GM18951 (cell line): ENCODE data around the gene GRIK1.

Experiments used
- POLR2A ChIP-seq: IDR thresholded peaks from 4 replicates; pipeline ENCODE4 v1.6.1; 2011; ENCODE audit warnings: mild to moderate bottlenecking; ENCODE audit not compliant: insufficient read length, insufficient read depth; ENCODE audit errors: extremely low read depth
- in situ Hi-C: fragments of 300-500 bp; cut with MboI; formaldehyde crosslinking; loops from one replicate; pipeline ENCODE4 v1.12.0; 2022; ENCODE audit warnings: low sequenced_read_pairs, mixed read lengths, inconsistent platforms; ENCODE audit not compliant: unreplicated experiment

Gene GRIK1

GRCh38 chr21:29571949-29572348, 367.8 kb downstream of the GRIK1 start:
- no peak for TF ChIP-seq POLR2A
- in situ Hi-C loops: no loop called here

DNA sequence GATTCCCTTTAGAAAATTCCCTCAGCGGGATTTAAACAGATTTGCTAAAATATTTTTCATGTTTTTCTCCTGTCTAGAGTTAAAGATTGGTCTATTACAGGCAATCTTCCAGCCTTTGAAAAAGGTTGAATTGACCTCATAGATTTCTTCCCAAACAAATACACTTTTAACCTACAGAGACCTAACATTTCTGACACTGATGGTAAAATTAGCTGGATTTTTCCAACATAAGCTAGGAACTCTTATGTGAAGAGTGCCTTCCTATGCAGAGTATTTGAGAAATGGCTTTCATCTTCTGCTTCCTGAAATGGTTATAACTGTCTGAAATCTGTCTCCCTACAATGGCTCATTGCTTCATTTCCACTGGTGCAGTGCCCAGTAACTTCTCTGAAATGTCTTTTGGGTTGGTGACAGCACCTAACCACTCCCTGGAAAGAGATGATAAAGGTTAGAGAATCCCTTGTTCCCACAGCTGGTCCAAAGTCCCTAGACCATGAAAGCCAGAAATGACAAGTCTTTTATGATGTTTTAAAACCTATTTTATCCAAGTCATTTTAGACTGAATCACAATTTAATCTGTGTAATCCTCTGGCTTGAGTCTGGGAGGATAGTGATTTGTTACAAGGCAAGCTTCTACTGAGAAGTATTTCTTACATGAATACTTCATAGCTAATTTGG, 371.6 kb downstream of the GRIK1 start:
- in situ Hi-C loops: no loop called here
- TF ChIP-seq POLR2A: no peak

DNA sequence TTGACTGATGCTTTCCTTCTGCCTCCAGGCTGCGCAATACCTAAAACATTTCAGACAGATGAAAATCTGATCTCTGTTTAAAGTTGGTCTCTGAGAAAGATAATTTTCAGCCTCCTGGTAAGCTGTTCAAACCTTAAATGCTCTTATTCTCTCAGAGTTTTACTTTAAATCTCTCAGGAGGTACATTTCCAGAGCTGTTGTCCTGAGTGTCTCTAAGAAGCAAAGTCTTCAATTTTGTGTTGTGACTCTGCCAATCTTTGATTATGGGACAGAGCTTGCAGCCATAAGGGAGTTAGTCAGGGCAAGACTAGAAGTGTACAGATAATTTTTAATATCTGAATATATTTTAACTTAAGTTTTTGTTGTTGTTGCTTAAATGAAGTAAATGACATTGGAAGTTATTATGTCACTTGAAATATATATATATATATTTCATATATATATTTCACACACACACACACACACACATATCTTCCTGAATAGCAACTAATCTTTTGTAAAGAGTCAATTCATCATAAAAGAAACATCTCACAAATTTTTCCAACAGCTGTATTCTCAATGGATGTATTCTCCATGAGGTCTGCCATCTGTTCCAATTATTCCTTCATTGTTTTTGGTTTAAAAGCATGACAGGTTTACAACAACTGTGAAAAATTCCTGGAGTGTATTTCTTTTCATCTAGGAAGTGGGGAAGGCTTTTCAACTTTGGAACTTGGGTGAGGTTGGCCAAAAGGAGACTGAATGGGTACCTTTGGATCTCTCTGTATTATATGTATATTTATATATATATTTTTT, 381.7 kb downstream of the GRIK1 start:
- in situ Hi-C loops: no loop called here
- TF ChIP-seq POLR2A: no peak

DNA sequence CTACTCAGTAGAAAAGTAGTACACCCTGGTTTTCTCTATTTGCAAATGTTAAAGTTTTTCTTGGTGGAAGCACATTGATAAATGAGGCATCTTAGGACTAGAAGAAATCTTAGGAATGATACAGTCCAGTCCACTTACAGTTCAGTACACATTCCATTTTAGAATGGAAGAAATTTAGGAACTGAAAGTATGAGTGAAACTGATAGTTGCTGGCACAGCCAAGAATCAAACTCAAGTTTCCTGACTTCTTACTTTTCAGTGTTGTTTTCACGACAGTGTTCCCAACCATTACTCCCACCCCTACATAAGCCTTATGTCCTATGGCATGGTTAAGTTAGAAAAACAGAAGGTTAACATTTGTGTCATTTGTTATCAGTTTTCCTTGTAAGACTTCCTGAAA, 382.6 kb downstream of the GRIK1 start:
- in situ Hi-C loops: no loop called here
- no peak for TF ChIP-seq POLR2A

DNA sequence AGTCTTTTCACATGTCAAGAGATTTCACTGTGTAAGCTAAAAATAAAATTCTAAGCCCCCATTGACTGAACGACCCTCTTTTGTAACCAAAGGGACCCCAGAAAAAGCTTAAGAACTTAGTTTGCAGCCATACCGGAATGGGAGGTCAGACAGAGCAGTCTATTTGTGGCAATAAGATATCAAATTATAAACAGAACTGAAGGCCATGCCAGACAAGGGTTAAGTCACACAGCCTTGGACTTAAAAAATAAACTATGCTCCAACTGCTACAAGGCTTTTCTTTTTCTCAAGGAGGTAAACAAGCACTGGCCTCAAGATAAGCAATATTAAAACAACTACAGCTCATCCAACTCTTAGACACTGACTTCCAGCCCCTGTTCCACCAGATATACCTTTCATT, 384.2 kb downstream of the GRIK1 start:
- TF ChIP-seq POLR2A: no peak
- in situ Hi-C loops: no loop called here

DNA sequence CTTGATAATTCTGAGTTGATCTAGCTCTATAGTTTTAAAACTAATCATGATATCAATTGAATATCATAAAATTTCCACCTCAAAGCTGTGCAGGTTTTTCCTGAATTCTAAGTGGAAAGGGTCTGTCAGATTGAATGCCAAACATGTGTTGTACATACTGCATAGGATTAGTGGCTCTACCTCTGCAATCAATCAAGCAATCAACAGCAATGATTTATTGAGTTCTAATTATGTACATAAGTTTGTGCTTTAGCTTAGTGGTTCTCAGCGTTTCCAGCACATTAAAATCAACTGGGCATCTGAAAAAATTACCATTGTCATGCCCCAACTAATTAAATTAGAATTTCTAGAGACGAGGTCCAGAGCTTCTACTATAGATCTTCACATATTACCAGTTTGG, 389.6 kb downstream of the GRIK1 start:
- no peak for TF ChIP-seq POLR2A
- in situ Hi-C loops: no loop called here

DNA sequence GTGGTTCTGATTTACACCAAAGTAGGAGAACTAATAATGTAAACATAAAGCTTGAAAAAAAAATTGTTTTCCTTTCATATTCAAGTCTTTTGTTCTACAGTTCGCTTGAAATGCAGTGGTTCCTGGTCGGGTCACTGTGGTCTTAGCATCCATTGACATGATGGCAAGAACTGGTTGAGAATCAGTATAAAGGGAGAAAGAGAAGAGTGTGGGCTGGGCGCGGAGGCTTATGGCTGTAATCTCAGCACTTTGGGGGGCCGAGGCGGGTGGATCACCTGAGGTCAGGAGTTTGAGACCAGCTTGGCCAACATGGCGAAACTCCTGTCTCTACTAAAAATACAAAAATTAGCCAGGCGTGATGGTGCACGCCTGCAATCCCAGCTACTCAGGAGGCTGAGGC, 390.2 kb downstream of the GRIK1 start:
- TF ChIP-seq POLR2A: no peak
- in situ Hi-C loops: no loop called here

DNA sequence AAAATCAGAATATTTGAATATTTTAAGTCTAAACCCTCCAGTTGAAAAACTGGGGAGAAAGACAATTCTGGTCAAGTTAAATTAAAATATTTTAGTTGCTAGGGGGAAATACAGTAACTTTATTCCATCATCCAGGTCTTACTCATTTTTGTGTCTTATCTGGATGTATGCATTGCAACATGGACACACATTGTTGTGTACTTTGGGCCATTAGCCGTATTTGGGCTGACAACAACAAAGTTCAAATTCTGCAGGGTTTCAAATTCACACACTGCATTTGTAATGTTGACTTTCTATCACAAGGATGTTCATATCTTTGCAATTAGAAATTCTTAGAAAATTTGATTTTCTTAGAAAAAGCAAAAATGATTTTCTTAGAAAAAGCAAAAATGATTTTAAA, 391.8 kb downstream of the GRIK1 start:
- TF ChIP-seq POLR2A: no peak
- in situ Hi-C loops: no loop called here

DNA sequence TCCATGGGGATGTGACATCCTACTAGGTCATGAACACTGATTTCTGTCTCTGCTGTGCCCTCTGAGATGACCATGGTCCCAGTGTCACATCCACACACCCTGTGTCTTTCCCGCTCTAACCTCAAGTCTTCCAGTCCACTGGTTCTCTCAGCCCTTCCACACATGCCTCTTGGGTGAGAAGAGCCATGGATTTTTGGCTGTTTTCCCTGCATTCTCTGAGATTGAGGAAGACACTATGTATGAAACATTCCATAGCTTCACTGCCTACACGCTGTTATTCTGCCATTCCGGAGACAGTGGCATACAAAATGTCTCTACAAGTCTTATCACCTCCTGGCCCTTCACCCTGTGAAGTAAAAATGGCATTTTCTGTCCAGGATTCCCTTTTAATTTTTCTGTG, 393.7 kb downstream of the GRIK1 start:
- TF ChIP-seq POLR2A: no peak
- in situ Hi-C loops: no loop called here

DNA sequence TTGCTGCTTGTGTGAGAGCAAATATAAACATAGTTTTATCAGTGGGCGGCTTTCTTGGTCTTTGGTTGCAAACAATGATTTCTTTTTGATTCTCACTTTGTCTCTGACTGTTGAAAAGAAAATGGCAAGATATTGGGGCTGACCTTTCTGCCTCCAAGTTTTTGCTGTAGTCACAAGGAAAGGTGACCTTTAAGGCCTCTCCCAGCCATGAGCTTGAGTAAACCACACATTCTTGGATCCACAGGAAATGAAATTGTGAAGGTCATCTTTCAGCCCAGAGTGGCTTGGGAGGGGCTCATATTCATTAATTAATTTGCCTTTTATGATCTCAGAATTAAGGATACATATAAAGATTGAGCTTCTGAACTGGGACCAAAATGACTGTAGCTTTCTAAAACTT, 399.5 kb downstream of the GRIK1 start:
- in situ Hi-C loops: no loop called here
- TF ChIP-seq POLR2A: no peak

DNA sequence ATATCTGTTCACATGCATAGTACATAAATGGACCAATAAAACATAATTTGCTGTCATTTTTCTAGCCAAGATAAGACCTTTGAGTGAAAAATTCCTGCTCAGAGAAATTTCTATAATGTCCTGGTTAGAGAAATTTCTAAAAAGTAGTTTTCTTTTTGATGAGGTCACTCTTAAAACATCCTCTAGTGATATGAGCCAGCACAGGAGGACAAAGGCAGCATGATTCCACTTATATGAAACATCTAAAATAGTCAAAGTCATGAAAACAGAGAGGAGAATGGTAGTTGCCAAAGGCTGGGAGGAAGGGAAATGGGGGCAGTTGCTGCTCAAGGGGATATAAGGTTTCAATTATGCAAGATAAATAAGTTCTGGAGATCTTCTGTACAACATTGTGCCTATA, 401.7 kb downstream of the GRIK1 start:
- TF ChIP-seq POLR2A: no peak
- in situ Hi-C loops: no loop called here

- in situ Hi-C loops: no loop called here
- TF ChIP-seq POLR2A: no peak
Measured at GRCh38 chr21:29534448-29534847, 405.3 kb downstream of the GRIK1 start.

DNA sequence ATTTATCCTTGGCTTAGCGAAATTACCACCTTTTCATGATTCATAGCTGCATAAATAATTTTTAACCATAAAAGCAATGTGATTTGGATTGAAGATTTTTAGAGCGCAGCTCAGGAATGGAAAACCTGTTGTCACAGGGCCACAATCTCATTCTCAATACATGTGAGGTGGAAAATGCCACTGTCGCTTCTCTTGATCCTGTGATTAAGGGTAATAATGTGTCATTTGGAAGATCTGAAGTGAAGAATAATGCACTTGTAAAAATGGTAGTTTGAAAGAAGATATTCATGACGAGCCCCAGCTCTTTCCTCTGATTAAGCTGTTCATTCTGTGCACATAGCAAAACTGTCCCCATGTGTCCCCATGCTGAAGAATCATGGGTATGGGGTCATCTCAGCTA, 410.7 kb downstream of the GRIK1 start:
- no peak for TF ChIP-seq POLR2A
- in situ Hi-C loops: no loop called here

DNA sequence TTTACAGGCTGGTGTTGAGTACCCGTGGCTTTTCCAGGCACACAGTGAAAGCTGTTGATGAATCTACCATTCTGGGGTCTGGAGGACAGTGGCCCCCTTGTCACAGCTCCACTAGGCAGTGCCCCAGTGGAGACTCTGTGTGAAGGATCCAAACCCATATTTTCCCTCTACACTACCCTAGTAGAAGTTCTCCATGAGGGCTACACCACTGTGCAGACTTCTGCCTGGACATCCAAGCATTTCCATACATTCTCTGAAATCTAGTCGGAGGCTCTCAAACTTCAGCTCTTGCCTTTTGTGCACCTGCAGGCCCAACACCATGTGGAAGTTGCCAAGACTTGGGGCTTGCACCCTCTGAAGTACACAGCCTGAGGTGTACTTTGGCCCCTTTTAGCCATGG, 413.3 kb downstream of the GRIK1 start:
- no peak for TF ChIP-seq POLR2A
- in situ Hi-C loops: no loop called here
